GM23248 (cell line): Measurements from ENCODE around the gene RCAN2.
"Not testable (repeated sequence)": the region's sequence is repeated elsewhere in the genome, so short reads cannot be mapped to it uniquely, and the experiment has no call there.

Experiments
- EZH2 ChIP-seq: fragments of 200-600 bp; sonication (generic); IDR thresholded peaks from 2 replicates; pipeline ENCODE4 v1.6.1; 2018; ENCODE audit warnings: antibody characterized with exemption, mild to moderate bottlenecking; ENCODE audit not compliant: insufficient read depth, poor library complexity, severe bottlenecking
- EZH2phosphoT487 ChIP-seq: fragments of 200-600 bp; sonication (generic); IDR thresholded peaks from 2 replicates; pipeline ENCODE4 v1.6.1; 2018; ENCODE audit warnings: antibody characterized with exemption, moderate library complexity, mild to moderate bottlenecking, low read depth; ENCODE audit not compliant: insufficient read depth

DNA sequence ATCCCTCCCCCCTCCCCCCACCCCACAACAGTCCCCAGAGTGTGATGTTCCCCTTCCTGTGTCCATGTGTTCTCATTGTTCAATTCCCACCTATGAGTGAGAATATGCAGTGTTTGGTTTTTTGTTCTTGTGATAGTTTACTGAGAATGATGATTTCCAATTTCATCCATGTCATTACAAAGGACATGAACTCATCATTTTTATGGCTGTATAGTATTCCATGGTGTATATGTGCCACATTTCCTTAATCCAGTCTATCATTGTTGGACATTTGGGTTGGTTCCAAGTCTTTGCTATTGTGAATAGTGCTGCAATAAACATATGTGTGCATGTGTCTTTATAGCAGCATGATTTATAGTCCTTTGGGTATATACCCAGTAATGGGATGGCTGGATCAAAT is 158.8 kb downstream of the RCAN2 start:
- TF ChIP-seq EZH2, EZH2phosphoT487: not testable (repeated sequence)
